ENCODE results near the gene RPTN.
A peak's percentile ranks its signal among the peaks of the same experiment; 100 is the strongest.

RPTN gene

DNA sequence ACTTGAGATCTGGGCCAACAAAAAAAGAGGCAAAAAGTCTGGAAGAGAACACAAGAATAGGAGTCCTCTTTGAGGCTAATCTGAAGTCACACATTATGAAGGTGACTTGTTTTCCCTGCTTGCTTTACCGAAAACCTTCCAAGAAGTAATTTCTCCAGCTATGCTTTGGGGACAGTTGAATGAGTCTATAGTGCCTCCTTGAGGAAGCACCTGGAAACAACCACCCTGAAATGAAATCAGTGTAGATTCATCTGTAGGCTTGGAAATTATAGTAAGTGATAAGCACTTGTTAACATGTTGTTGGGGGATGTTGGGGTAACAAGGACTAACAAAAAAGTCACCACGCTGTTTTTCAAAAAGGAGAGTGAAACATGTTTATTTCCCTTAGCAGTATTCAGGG lies 23.4 kb upstream of the RPTN start:
- no peak; the same call in 1 of the 2 replicates for TF ChIP-seq CTCF (conservative IDR thresholded peaks at IDR 0.05; ENCODE audit: low read depth)
- ChIA-PET POLR2A (ENCODE audit: low non-redundant PET) (interaction anchor here (1.1 kb wide), 1 partner anchor 147 kb away, joined by 5 read pairs; no protein-coding TSS in a partner anchor), CTCF (interaction anchor here (0.7 to 2.8 kb wide), 4 partner anchors 40 to 276 kb away, joined by 3 to 12 read pairs (median 4); partner anchors contain the start of gene HRNR)
- H3K27ac ChIP-seq, result peak overlapping the region; percentile 91
- DNase-seq (ENCODE audit: low spot score), result no peak

GRCh38 chr1:152179566-152179965 lies 20.5 kb upstream of the RPTN start:
- H3K27ac ChIP-seq, result peak overlapping the region; percentile 78
- ChIA-PET POLR2A (ENCODE audit: low non-redundant PET) (no interaction called here), CTCF (interaction anchor here (1.3 kb wide), 1 partner anchor 37 kb away, joined by 4 read pairs; no protein-coding TSS in a partner anchor)
- no peak for TF ChIP-seq CTCF (conservative IDR thresholded peaks at IDR 0.05; ENCODE audit: low read depth)
- DNase-seq (ENCODE audit: low spot score), result no peak

DNA sequence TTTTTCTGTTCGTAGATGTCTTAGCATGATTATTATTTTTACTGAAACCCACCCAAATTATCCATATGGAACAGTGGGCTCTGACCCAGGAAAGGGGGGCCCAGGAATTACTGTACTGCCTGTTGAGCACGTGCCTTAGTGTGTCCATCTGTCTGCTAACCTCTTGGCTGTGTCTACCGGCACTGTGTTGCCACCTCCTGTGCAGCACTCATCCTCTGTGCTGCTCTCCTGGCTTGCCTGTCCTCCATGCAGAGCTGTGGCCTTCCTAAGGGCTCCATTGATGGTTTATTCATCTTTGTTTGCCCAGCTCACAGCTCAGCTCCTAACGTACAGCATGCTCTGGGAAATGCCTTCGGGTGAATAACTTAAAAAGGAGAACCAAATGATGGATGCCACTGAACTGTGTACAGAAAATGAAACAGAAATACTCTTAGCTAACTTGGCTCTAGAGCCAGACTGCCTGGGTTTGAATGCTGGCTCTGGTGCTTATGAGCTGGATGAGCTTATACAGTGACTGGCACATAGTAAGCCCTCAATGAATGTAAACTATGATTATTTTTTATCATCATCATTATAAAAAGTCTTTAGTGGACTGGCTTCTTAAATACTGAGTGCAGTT lies 11.4 kb upstream of the RPTN start:
- ChIA-PET POLR2A (ENCODE audit: low non-redundant PET) (no interaction called here), CTCF (no interaction called here)
- DNase-seq (ENCODE audit: low spot score), result no peak
- no peak overlapping the region for H3K27ac ChIP-seq
- TF ChIP-seq CTCF (conservative IDR thresholded peaks at IDR 0.05; ENCODE audit: low read depth), result no peak

GRCh38 chr1:152169366-152170025 lies 10.5 kb upstream of the RPTN start:
- H3K27ac ChIP-seq, result no peak overlapping the region
- ChIA-PET POLR2A (ENCODE audit: low non-redundant PET) (no interaction called here), CTCF (no interaction called here)
- TF ChIP-seq CTCF (conservative IDR thresholded peaks at IDR 0.05; ENCODE audit: low read depth), result no peak
- no peak for DNase-seq (ENCODE audit: low spot score)

GRCh38 chr1:152168535-152168868 lies 9.5 kb upstream of the RPTN start:
- ChIA-PET POLR2A (ENCODE audit: low non-redundant PET) (no interaction called here), CTCF (interaction anchor here (1.0 to 1.8 kb wide), 2 partner anchors 18 to 26 kb away, joined by 3 to 6 read pairs; no protein-coding TSS in a partner anchor)
- DNase-seq (ENCODE audit: low spot score), result no peak
- TF ChIP-seq CTCF (conservative IDR thresholded peaks at IDR 0.05; ENCODE audit: low read depth), result no peak
- peak overlapping the region; percentile 89 for H3K27ac ChIP-seq

DNA sequence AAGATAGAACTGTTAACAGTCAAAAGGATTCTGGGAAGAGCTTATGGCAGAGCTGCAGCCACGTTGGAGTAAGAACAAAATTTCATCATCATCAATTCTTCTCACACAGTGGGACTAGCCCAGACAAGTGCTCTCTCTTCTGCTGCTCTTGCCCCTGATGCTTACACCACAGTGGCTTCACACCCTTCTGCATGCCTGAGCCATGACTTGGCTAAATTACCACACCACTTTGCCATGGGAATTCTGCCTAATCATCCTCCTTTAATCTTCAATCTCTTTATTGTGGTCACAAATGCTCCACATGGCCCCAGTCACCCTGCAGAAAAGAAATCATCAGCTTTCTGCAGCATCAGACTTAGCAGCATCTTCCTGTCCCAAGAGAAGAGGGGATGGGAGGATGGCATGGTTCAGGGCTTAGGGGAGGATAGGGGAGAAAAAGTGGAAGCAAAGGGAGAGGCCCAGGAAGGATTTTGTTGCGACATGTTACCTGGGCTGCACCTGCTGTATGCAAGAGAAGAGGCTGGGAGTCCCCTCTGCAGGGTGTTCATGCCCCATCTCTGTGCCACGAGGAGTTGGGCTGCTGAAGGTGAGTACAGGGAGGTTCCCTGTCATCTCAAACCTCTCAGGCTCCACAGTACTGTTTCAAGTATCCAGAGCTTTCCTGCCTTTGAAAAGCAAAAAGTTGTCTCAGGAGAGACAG lies 9.0 kb upstream of the RPTN start:
- ChIA-PET CTCF (interaction anchor here (1.0 to 1.8 kb wide), 2 partner anchors 18 to 26 kb away, joined by 3 to 6 read pairs; no protein-coding TSS in a partner anchor), POLR2A (ENCODE audit: low non-redundant PET) (interaction anchor here (0.7 kb wide), 1 partner anchor 119 kb away, joined by 15 read pairs; no protein-coding TSS in a partner anchor)
- TF ChIP-seq CTCF (conservative IDR thresholded peaks at IDR 0.05; ENCODE audit: low read depth), result no peak
- H3K27ac ChIP-seq, result peak overlapping the region; percentile 89
- DNase-seq (ENCODE audit: low spot score), result peak; percentile 91
